ENCODE data around the gene ZFP64.

Gene ZFP64

GRCh38 chr20:52191916-52192718 lies 538 bp upstream of the ZFP64 start:
- peak overlapping the region; percentile 93 for H3K4me3 ChIP-seq (ENCODE audit: low read depth, low read length)
- DNase-seq (ENCODE audit: low read depth): no peak
- TF ChIP-seq CTCF (IDR thresholded peaks at IDR 0.05; ENCODE audit: low read depth, low read length, missing control alignments): peak; percentile 8
- in situ Hi-C loops (cut with HindIII; ENCODE audit: low sequenced_read_pairs): no loop called here

GRCh38 chr20:52190437-52191131 lies 995 bp downstream of the ZFP64 start:
- TF ChIP-seq CTCF (IDR thresholded peaks at IDR 0.05; ENCODE audit: low read depth, low read length, missing control alignments): no peak
- DNase-seq (ENCODE audit: low read depth): no peak
- peak overlapping the region; percentile 93 for H3K4me3 ChIP-seq (ENCODE audit: low read depth, low read length)
- in situ Hi-C loops (cut with HindIII; ENCODE audit: low sequenced_read_pairs): no loop called here

GRCh38 chr20:52181766-52182165 lies 9.8 kb downstream of the ZFP64 start:
- no peak overlapping the region for H3K4me3 ChIP-seq (ENCODE audit: low read depth, low read length)
- in situ Hi-C loops (cut with HindIII; ENCODE audit: low sequenced_read_pairs): no loop called here
- no peak for DNase-seq (ENCODE audit: low read depth)
- no peak for TF ChIP-seq CTCF (IDR thresholded peaks at IDR 0.05; ENCODE audit: low read depth, low read length, missing control alignments)

- in situ Hi-C loops (cut with HindIII; ENCODE audit: low sequenced_read_pairs): no loop called here
- no peak for TF ChIP-seq CTCF (IDR thresholded peaks at IDR 0.05; ENCODE audit: low read depth, low read length, missing control alignments)
- H3K4me3 ChIP-seq (ENCODE audit: low read depth, low read length): no peak overlapping the region
- no peak for DNase-seq (ENCODE audit: low read depth)
Observed at GRCh38 chr20:52180180-52180840, 11.3 kb downstream of the ZFP64 start.

- H3K4me3 ChIP-seq (ENCODE audit: low read depth, low read length): no peak overlapping the region
- in situ Hi-C loops (cut with HindIII; ENCODE audit: low sequenced_read_pairs): no loop called here
- TF ChIP-seq CTCF (IDR thresholded peaks at IDR 0.05; ENCODE audit: low read depth, low read length, missing control alignments): no peak
- no peak for DNase-seq (ENCODE audit: low read depth)
Observed at GRCh38 chr20:52179331-52180179, 12.0 kb downstream of the ZFP64 start.

GRCh38 chr20:52178691-52179090 lies 12.9 kb downstream of the ZFP64 start:
- in situ Hi-C loops (cut with HindIII; ENCODE audit: low sequenced_read_pairs): no loop called here
- no peak for DNase-seq (ENCODE audit: low read depth)
- TF ChIP-seq CTCF (IDR thresholded peaks at IDR 0.05; ENCODE audit: low read depth, low read length, missing control alignments): no peak
- no peak overlapping the region for H3K4me3 ChIP-seq (ENCODE audit: low read depth, low read length)
